KG1 (cell line): ENCODE measurements around the gene CAMK2G.
"Not testable (repeated sequence)": the region's sequence is repeated elsewhere in the genome, so short reads cannot be mapped to it uniquely, and the experiment has no call there.

Experiments
- DNase-seq: peaks from one replicate; lab custom pipeline; 2025; lab: John Stamatoyannopoulos, UW

Gene CAMK2G

GRCh38 chr10:73902351-73902750 is 28.0 kb upstream of the CAMK2G start:
- no peak for DNase-seq

GRCh38 chr10:73901261-73901660 is 26.9 kb upstream of the CAMK2G start:
- no peak for DNase-seq

- no peak for DNase-seq
Measured at GRCh38 chr10:73900064-73900463, 25.7 kb upstream of the CAMK2G start.

GRCh38 chr10:73899423-73899822 is 25.1 kb upstream of the CAMK2G start:
- no peak for DNase-seq

- no peak for DNase-seq
Measured at GRCh38 chr10:73898730-73899410, 24.5 kb upstream of the CAMK2G start.

- DNase-seq, result no peak
Measured at GRCh38 chr10:73897693-73898092, 23.3 kb upstream of the CAMK2G start.

- not testable (repeated sequence) for DNase-seq
Measured at GRCh38 chr10:73895381-73895780, 21.0 kb upstream of the CAMK2G start.

GRCh38 chr10:73894245-73894971 is 20.1 kb upstream of the CAMK2G start:
- DNase-seq, result no peak

- no peak for DNase-seq
Measured at GRCh38 chr10:73893426-73893825, 19.1 kb upstream of the CAMK2G start.

GRCh38 chr10:73892310-73893030 is 18.1 kb upstream of the CAMK2G start:
- no peak for DNase-seq

- no peak for DNase-seq
Measured at GRCh38 chr10:73891540-73891939, 17.2 kb upstream of the CAMK2G start.

GRCh38 chr10:73890830-73891229 is 16.5 kb upstream of the CAMK2G start:
- DNase-seq, result not testable (repeated sequence)

- no peak for DNase-seq
Measured at GRCh38 chr10:73890261-73890660, 15.9 kb upstream of the CAMK2G start.

- DNase-seq, result not testable (repeated sequence)
Measured at GRCh38 chr10:73889416-73889815, 15.1 kb upstream of the CAMK2G start.

- DNase-seq, result no peak
Measured at GRCh38 chr10:73889014-73889413, 14.7 kb upstream of the CAMK2G start.

GRCh38 chr10:73888514-73888913 is 14.2 kb upstream of the CAMK2G start:
- no peak for DNase-seq

GRCh38 chr10:73887294-73888039 is 13.1 kb upstream of the CAMK2G start:
- DNase-seq, result no peak

GRCh38 chr10:73886661-73887293 is 12.4 kb upstream of the CAMK2G start:
- no peak for DNase-seq

GRCh38 chr10:73886085-73886529 is 11.8 kb upstream of the CAMK2G start:
- no peak for DNase-seq

- DNase-seq, result no peak
Measured at GRCh38 chr10:73884017-73884416, 9.7 kb upstream of the CAMK2G start.

- DNase-seq, result no peak
Measured at GRCh38 chr10:73881221-73881919, 7.0 kb upstream of the CAMK2G start.
